ES-I3 (cell line): ENCODE measurements around the gene MARCHF7.

ENCODE experiments used
- H3K36me3 ChIP-seq: 2 replicates; pipeline ENCODE4 v1.6.1; 2013; ENCODE audit warnings: mild to moderate bottlenecking, low read length, control low read depth, moderate library complexity; ENCODE audit not compliant: insufficient read depth
- H3K4me1 ChIP-seq: 2 replicates; pipeline ENCODE4 v1.6.1; 2013; ENCODE audit warnings: mild to moderate bottlenecking, control low read depth, low read length; ENCODE audit not compliant: insufficient read depth
- H3K9ac ChIP-seq: 2 replicates; pipeline ENCODE4 v1.6.1; 2013; ENCODE audit warnings: low read depth, mild to moderate bottlenecking, low read length, moderate library complexity
- H3K9me3 ChIP-seq: 2 replicates; pipeline ENCODE4 v1.6.1; 2013; ENCODE audit warnings: mild to moderate bottlenecking, low read length, moderate library complexity; ENCODE audit not compliant: control insufficient read depth, insufficient read depth

MARCHF7 gene

GRCh38 chr2:159760326-159760725, 48.0 kb downstream of the MARCHF7 start:
- H3K9me3 ChIP-seq, result no peaks in the 10 kb centered on the region
- peaks cover 32% of the 10 kb centered on the region; the same call in 1 of the 2 replicates for H3K36me3 ChIP-seq
- H3K9ac ChIP-seq, result no peak overlapping the region
- H3K4me1 ChIP-seq, result peaks cover 3% of the 10 kb centered on the region; the same call in 1 of the 2 replicates

GRCh38 chr2:159762075-159762474, 49.8 kb downstream of the MARCHF7 start:
- Histone ChIP-seq H3K9me3 (no peaks in the 10 kb centered on the region), H3K9ac (no peak overlapping the region), H3K4me1 (no peaks in the 10 kb centered on the region), H3K36me3 (peaks cover 38% of the 10 kb centered on the region; the same call in 1 of the 2 replicates)
